Activated CD8-positive, alpha-beta memory T cell treated with anti-CD3 and anti-CD28 coated beads for 48 hours (primary cell): ENCODE data around the gene SCARB2.

Experiments
- DNase-seq, 3 experiments: peaks; one replicate each; pipeline ENCODE4 v3.0.0-alpha.2; 2020; ENCODE audit warnings: low read depth in 2 of 3, low spot score in 2 of 3

The SCARB2 gene

DNA sequence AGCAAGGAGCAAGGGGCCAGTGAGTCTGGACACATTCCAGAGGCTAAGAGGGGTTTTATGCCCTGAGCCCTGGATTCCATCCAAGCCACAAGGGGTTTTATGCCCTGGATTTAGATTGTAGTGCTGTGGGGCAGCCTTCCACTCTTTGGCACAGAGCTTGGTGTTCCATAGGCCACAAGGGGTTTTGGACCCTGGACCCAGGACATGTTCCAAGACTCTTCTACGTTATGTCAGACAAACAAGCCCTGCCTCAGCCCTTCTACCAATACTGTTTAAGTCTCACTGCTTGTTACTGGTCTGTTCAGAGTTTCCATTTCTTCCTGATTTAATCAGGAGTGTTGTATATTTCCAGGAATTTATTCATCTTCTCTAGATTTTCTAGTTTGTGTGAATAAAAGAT lies 12.8 kb upstream of the SCARB2 start:
- no peak for DNase-seq

DNA sequence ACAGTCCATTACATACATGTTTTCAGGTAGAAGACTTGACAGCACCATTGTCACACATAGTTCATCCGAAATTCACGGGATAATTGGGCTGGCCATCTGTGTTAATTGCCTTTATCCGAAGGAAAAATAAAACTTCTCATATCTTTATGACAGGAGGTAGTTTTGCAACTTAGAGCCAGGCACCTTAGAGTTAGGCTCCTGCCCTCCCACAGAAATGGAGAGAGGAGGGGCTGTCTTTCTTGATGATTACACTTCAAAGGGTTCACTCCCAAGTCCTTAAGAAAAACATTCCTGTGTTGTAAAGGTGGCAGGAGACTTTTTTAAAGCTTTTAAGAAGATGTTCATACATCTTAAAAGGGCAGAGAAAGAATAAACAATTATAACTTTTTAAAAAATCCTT lies 10.5 kb upstream of the SCARB2 start:
- DNase-seq: no peak

- DNase-seq: no peak
Observed at GRCh38 chr4:76219299-76220055, 5.9 kb upstream of the SCARB2 start.

GRCh38 chr4:76216975-76217814 lies 3.6 kb upstream of the SCARB2 start:
- DNase-seq: no peak

DNA sequence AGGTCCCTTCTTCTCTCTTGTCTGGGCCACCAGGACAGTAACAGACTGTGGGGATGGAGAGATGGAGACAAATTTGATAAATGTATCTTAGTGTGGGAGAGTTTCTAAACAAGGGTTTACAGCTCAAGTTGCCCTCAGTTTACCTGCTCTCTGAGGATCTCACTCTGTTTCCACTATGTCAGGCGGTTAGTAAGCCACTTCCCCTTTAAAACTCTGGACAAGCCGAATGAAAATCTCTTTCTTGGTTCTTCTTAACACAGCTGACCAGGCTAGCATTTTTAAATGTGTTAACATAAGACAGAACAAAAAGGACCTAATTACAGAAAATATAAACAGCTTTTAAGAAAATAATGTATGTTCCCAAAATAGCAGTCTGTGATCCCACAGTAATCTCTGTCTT lies 2.9 kb upstream of the SCARB2 start:
- no peak for DNase-seq

DNA sequence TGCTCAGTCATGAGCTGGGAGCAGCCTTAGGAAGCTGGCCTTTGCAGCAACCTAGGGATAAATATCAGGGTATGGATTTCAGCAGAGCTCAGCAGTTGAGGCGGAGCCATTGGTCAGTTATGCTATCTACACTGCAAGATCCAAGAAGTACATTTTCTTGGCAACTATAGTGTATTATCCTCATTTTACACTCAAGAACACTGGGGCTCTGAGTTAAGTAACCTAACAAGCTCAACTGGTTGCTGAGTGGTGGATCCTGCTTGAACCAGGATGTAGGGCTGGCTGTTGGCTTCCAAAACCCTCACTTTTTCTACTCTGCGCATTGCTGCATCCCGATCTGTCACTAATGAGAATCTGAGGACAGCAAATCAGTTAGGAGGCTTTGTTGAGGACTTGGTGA lies 1.5 kb upstream of the SCARB2 start:
- DNase-seq: no peak

- DNase-seq: peak in 1 of 3 experiments; percentile 21
Observed at GRCh38 chr4:76214177-76214675, 602 bp upstream of the SCARB2 start.

- DNase-seq: no peak
Observed at GRCh38 chr4:76212851-76213414, 691 bp downstream of the SCARB2 start.

GRCh38 chr4:76211769-76212708 lies 1.6 kb downstream of the SCARB2 start:
- no peak for DNase-seq

DNA sequence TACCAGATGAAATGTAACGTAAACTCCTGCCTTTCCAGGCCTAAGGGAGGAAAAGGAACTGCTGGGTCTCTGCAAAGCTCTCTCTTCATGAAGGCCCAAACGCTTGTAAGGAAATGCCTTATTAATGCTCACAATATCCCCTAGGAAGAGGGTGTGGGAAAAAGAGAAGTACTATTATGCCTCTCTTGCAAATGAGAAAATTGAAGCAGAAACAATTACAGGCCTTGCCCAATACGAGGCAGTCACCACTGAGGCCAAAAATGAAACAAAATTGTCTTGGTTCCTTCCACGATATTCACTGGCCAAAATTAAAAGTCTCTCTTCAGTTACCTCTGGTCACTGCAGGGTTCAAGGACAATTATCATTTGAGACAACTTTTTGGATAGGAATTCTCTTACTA lies 3.2 kb downstream of the SCARB2 start:
- DNase-seq: no peak

DNA sequence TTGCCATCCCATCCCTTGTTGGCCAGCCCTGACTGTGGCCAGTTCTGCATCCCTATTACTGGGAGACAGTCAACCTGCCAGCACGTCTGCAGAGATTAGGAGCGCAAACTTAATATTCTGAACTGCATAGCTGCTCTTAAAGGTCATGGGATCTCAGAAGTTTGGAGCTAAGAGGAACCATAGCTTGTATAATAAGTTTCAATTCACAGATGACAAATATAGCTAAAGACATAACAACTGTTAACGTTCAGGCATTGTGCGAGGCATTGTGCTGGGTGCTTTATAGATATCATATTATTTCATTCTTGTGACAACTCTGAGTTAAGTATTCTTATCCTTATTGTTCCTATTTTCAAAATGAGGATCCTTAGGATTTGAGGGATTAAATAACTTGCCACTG lies 3.7 kb downstream of the SCARB2 start:
- DNase-seq: no peak

GRCh38 chr4:76208005-76208765 lies 5.4 kb downstream of the SCARB2 start:
- no peak for DNase-seq

DNA sequence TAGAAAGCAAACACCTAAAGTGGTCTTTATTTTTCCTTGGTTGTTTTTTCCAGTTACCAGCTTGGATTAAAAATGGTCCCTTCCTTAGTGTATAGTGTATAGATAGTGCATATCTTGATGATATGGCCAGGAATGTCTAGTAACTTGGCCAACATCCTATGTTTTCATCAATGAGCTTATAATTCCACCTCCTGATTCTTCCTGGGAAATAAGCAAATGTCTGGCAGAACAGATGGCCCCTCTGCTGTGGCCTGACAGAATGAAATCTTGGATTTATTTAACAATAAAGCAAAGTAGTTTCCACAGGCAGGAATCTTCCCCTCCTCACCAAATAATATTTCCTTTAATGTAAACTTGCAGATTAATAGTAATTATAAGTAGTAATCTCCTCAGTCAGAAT lies 6.1 kb downstream of the SCARB2 start:
- DNase-seq: no peak

DNA sequence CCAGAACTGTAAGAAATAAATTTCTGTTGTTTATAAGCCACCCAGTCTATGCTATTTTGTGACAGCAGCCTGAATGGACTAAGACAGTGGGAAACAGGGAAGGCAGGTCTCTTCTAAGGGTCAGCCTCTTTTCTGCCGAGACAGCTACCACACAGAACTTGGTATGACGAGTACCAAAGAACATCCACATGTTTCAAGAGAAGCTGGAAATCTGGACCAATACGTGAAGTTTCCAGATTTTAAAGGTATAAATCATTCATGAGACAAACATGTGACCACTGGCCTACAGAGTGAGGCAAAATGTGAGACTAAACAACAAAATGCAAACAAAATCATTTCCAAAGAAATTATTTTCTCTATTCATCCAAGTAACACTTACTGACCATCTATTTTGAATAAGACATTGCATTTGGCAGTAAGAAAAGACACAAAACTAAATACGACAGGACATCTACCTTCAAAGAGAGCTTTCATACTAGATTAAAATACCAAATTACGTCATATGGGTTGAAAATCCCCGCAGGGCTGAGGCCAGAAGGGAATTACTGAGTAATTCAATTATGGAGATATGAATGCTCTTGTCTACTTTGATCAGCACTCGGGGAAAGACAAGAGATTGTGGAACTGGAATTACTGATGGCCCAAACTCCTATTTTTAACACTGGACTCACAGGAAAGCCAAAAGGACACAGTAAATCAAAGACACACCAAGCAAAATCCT lies 7.2 kb downstream of the SCARB2 start:
- DNase-seq: no peak

- no peak for DNase-seq
Observed at GRCh38 chr4:76205476-76205875, 8.1 kb downstream of the SCARB2 start.

DNA sequence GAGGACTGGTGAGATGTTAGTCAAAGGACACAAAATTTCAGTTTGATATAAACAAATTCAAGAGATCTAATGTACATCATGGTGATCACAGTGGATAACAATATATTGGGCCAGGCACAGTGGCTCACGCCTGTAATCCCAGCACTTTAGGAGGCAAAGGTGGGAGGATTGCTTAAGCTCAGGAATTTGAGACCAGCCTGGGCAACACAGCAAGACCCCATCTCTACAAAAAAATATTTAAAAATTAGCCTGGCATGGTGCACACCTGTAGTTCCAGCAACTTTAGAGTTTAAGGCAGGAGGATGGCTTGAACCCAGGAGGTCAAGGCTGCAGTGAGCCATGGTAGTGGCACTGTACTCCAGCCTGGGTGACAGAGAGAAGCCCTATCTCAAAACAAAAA lies 8.7 kb downstream of the SCARB2 start:
- no peak for DNase-seq

- DNase-seq: no peak
Observed at GRCh38 chr4:76203541-76203940, 10.1 kb downstream of the SCARB2 start.

DNA sequence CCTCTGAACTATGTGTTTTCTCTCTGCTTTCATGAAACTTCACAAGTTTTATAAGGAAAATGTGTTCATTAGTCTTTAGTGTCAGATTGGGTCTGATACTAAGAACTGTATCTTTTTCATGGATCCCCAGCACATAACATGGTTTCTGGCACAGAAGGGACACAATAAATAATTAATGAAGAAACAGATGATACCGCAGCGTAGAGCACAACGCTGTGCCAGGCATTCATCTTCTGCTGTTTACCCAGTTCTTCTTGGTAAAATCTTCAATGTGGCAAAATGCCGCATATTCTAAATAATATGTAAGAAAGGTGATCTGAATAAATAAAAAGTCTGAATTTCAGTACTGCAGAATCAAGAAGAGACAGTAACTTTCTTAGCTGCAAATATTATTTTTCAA lies 12.3 kb downstream of the SCARB2 start:
- DNase-seq: no peak

- no peak for DNase-seq
Observed at GRCh38 chr4:76200771-76201231, 12.8 kb downstream of the SCARB2 start.
